M059J (cell line): ENCODE results near the gene TXNRD3. TPM values are rescaled to one million over a fixed set of nuclear protein-coding genes. Genes with fewer than 3 reads are reported as not detected.
A peak's percentile ranks its signal among the peaks of the same experiment; 100 is the strongest.

Source experiments
- DNase-seq: peaks from one replicate; pipeline ENCODE4 v3.0.0-alpha.2; 2012; ENCODE audit warnings: low read depth
- total RNA-seq: library from RNA; depleted of rRNA; stranded (reverse); fragments of >200 nt; shearing (Covaris generic); gene quantifications from 2 replicates; pipeline ENCODE4 v1.2.3, GENCODE V29; 2014

Gene TXNRD3
- total RNA-seq, 1 experiment from 2014 or later, result 7.8 TPM

- DNase-seq, result no peak
These were observed 17.4 kb upstream of the TXNRD3 start for GRCh38 chr3:126672340-126672739.

GRCh38 chr3:126671521-126671920 is 16.6 kb upstream of the TXNRD3 start:
- DNase-seq, result no peak

- no peak for DNase-seq
These were observed 13.8 kb upstream of the TXNRD3 start for GRCh38 chr3:126668450-126669401.

GRCh38 chr3:126667631-126668449 is 12.9 kb upstream of the TXNRD3 start:
- no peak for DNase-seq

- no peak for DNase-seq
These were observed 12.0 kb upstream of the TXNRD3 start for GRCh38 chr3:126666658-126667528.

GRCh38 chr3:126665959-126666657 is 11.2 kb upstream of the TXNRD3 start:
- no peak for DNase-seq

GRCh38 chr3:126665221-126665936 is 10.5 kb upstream of the TXNRD3 start:
- DNase-seq, result no peak

GRCh38 chr3:126664591-126665214 is 9.8 kb upstream of the TXNRD3 start:
- DNase-seq, result peak; percentile 58

- no peak for DNase-seq
These were observed 8.8 kb upstream of the TXNRD3 start for GRCh38 chr3:126663750-126664149.

- DNase-seq, result no peak
These were observed 8.3 kb upstream of the TXNRD3 start for GRCh38 chr3:126663257-126663656.

GRCh38 chr3:126661532-126662364 is 6.8 kb upstream of the TXNRD3 start:
- no peak for DNase-seq

GRCh38 chr3:126659915-126660886 is 5.3 kb upstream of the TXNRD3 start:
- no peak for DNase-seq

- DNase-seq, result no peak
These were observed 3.7 kb upstream of the TXNRD3 start for GRCh38 chr3:126658584-126658983.

- DNase-seq, result no peak
These were observed 3.0 kb upstream of the TXNRD3 start for GRCh38 chr3:126657901-126658300.

- no peak for DNase-seq
These were observed 1.6 kb upstream of the TXNRD3 start for GRCh38 chr3:126656371-126657134.

GRCh38 chr3:126655887-126656286 is 963 bp upstream of the TXNRD3 start:
- no peak for DNase-seq

GRCh38 chr3:126649556-126650092 is 5.3 kb downstream of the TXNRD3 start:
- DNase-seq, result no peak
